NCI-H510A treated with DMSO at 0.1 percent for 48 hours (cell line): ENCODE measurements around the gene SS18L1.
A peak's percentile ranks its signal among the peaks of the same experiment; 100 is the strongest.
"Not testable (repeated sequence)": the region's sequence is repeated elsewhere in the genome, so short reads cannot be mapped to it uniquely, and the experiment has no call there.

Experiments
- DNase-seq: peaks from one replicate; lab custom pipeline; 2025; lab: John Stamatoyannopoulos, UW

The SS18L1 gene

GRCh38 chr20:62143081-62143956, at the start of gene SS18L1, which contains the start of gene PSMA7:
SS18L1 (plus strand) TSS chr20:62143769; CDS start chr20:62143821, 52 bp downstream.
PSMA7 (minus strand) TSS chr20:62143394; CDS start chr20:62143303, 91 bp downstream.
- DNase-seq = peak; percentile 73

GRCh38 chr20:62096421-62097380, 46.9 kb upstream of the SS18L1 start:
- DNase-seq = no peak

- no peak for DNase-seq
Observed at GRCh38 chr20:62097881-62098407, 45.6 kb upstream of the SS18L1 start.

GRCh38 chr20:62101078-62101477, 42.5 kb upstream of the SS18L1 start:
- no peak for DNase-seq

GRCh38 chr20:62103508-62104233, 39.9 kb upstream of the SS18L1 start:
- no peak for DNase-seq

- no peak for DNase-seq
Observed at GRCh38 chr20:62104234-62104789, 39.3 kb upstream of the SS18L1 start.

GRCh38 chr20:62104791-62105345, 38.7 kb upstream of the SS18L1 start:
- no peak for DNase-seq

GRCh38 chr20:62105592-62105991, 38.0 kb upstream of the SS18L1 start:
- no peak for DNase-seq

- no peak for DNase-seq
Observed at GRCh38 chr20:62111148-62111547, 32.4 kb upstream of the SS18L1 start.

GRCh38 chr20:62112368-62112767, 31.2 kb upstream of the SS18L1 start:
- DNase-seq = no peak

- DNase-seq = no peak
Observed at GRCh38 chr20:62114894-62115293, 28.7 kb upstream of the SS18L1 start.

- not testable (repeated sequence) for DNase-seq
Observed at GRCh38 chr20:62115800-62116407, 27.7 kb upstream of the SS18L1 start.

GRCh38 chr20:62116558-62117361, 26.8 kb upstream of the SS18L1 start:
- no peak for DNase-seq

- no peak for DNase-seq
Observed at GRCh38 chr20:62117362-62117646, 26.3 kb upstream of the SS18L1 start.

GRCh38 chr20:62117658-62118057, 25.9 kb upstream of the SS18L1 start:
- no peak for DNase-seq

GRCh38 chr20:62118113-62119043, 25.2 kb upstream of the SS18L1 start:
- DNase-seq = no peak

GRCh38 chr20:62119115-62119514, 24.5 kb upstream of the SS18L1 start:
- no peak for DNase-seq

GRCh38 chr20:62119591-62120364, 23.8 kb upstream of the SS18L1 start:
- no peak for DNase-seq
